PC-3 (cell line): Measurements from ENCODE around the gene ZNF487.

ENCODE experiments used
- EZH2 ChIP-seq: fragments of 300-600 bp; sonication (generic); IDR thresholded peaks from one replicate; pipeline ENCODE4 v1.6.1; 2017; ENCODE audit warnings: antibody characterized with exemption, mild to moderate bottlenecking, low read length; ENCODE audit not compliant: unreplicated experiment
- EZH2phosphoT487 ChIP-seq: fragments of 300-600 bp; sonication (generic); IDR thresholded peaks from 2 replicates; pipeline ENCODE4 v1.6.1; 2018; ENCODE audit warnings: mild to moderate bottlenecking, antibody characterized with exemption, low read length, borderline replicate concordance
- TF ChIP-seq, protein P1 (sequence below): fragments of 300-600 bp; sonication (generic); conservative IDR thresholded peaks from 2 replicates; pipeline ENCODE4 v1.5.1; 2017; ENCODE audit warnings: antibody characterized with exemption, low read depth, mild to moderate bottlenecking, low read length

DNA sequence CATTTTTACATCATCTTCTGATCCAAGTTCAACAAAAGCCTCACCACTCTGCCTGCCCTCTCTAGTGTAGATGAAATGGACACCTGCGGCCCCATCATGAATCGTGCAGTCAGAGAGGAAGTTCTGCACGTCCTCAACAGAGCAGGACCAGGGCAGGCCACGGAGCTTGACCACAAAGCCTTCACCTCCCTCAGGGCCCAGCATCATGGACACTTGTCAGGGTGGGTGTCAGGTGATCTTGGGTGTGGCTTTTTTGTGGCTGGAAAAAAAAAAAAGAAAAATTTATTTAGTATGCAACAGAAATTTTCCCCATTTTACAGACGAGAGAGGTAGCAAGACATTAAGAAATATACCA lies 49.3 kb upstream of the ZNF487 start:
- TF ChIP-seq, protein P1, sequence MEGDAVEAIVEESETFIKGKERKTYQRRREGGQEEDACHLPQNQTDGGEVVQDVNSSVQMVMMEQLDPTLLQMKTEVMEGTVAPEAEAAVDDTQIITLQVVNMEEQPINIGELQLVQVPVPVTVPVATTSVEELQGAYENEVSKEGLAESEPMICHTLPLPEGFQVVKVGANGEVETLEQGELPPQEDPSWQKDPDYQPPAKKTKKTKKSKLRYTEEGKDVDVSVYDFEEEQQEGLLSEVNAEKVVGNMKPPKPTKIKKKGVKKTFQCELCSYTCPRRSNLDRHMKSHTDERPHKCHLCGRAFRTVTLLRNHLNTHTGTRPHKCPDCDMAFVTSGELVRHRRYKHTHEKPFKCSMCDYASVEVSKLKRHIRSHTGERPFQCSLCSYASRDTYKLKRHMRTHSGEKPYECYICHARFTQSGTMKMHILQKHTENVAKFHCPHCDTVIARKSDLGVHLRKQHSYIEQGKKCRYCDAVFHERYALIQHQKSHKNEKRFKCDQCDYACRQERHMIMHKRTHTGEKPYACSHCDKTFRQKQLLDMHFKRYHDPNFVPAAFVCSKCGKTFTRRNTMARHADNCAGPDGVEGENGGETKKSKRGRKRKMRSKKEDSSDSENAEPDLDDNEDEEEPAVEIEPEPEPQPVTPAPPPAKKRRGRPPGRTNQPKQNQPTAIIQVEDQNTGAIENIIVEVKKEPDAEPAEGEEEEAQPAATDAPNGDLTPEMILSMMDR: no peak
- TF ChIP-seq EZH2 (no peak), EZH2phosphoT487 (no peak)
